ENCODE results near the gene SDHA.

SDHA gene

GRCh38 chr5:305050-305449, 86.9 kb downstream of the SDHA start:
- no peak for TF ChIP-seq CTCF (conservative IDR thresholded peaks at IDR 0.05)
- H3K27ac ChIP-seq: no peak overlapping the region

GRCh38 chr5:305459-305858, 87.3 kb downstream of the SDHA start:
- TF ChIP-seq CTCF (conservative IDR thresholded peaks at IDR 0.05): no peak
- no peak overlapping the region for H3K27ac ChIP-seq

GRCh38 chr5:306011-306805, 88.1 kb downstream of the SDHA start:
- TF ChIP-seq CTCF (conservative IDR thresholded peaks at IDR 0.05): no peak
- no peak overlapping the region for H3K27ac ChIP-seq
